H1 (cell line): ENCODE measurements around the gene INPP5A. TPM values are rescaled to one million over a fixed set of nuclear protein-coding genes. Genes with fewer than 3 reads are reported as not detected.

Experiments
- CHD1 ChIP-seq: IDR thresholded peaks from 2 replicates; pipeline ENCODE4 v1.6.1; 2012; ENCODE audit warnings: low read depth, low read length, improper control_type of control experiment
- CTBP2 ChIP-seq: IDR thresholded peaks from 2 replicates; pipeline ENCODE4 v1.7.0; 2011; ENCODE audit warnings: borderline replicate concordance, mild to moderate bottlenecking, moderate library complexity, mixed read lengths, low read length; ENCODE audit not compliant: insufficient read depth, insufficient read length
- JUN ChIP-seq: IDR thresholded peaks from 2 replicates; pipeline ENCODE4 v1.6.1; 2011; ENCODE audit warnings: low read depth, mild to moderate bottlenecking, improper control_type of control experiment, low read length
- JUND ChIP-seq: IDR thresholded peaks from 2 replicates; pipeline ENCODE4 v1.6.1; 2011; ENCODE audit warnings: mild to moderate bottlenecking, improper control_type of control experiment, low read length
- RBBP5 ChIP-seq: IDR thresholded peaks from 2 replicates; pipeline ENCODE4 v1.7.1; 2012; ENCODE audit warnings: low read depth, mild to moderate bottlenecking, inconsistent platforms, low read length, moderate library complexity, borderline replicate concordance
- SAP30 ChIP-seq: fragments of 300-600 bp; sonication (generic); IDR thresholded peaks from 2 replicates; pipeline ENCODE4 v1.7.1; 2012; ENCODE audit warnings: low read length, moderate library complexity, mild to moderate bottlenecking, inconsistent platforms; ENCODE audit not compliant: insufficient read depth, insufficient replicate concordance
- TAF1 ChIP-seq: IDR thresholded peaks from 2 replicates; pipeline ENCODE4 v1.6.1; 2011; ENCODE audit warnings: mild to moderate bottlenecking, low read depth, low read length
- TCF12 ChIP-seq: IDR thresholded peaks from 2 replicates; pipeline ENCODE4 v1.6.1; 2011; ENCODE audit warnings: low read depth, mild to moderate bottlenecking, low read length
- polyA plus RNA-seq, 7 experiments: library from polyadenylated mRNA; depleted of rRNA in 3 of 7; stranded (reverse) in 5 of 7; unstranded in 2 of 7; fragments of >200 nt in 5 of 7; fragments of 200-250 nt in 2 of 7; gene quantifications; 1 replicate in 5 of 7; 2 replicates in 1 of 7; 4 replicates in 1 of 7; pipeline versions ENCODE4 v1.2.1 to v1.2.3, GENCODE V29; 2011 to 2013; ENCODE audit warnings: missing spikeins in 2 of 7, mixed read lengths in 2 of 7
- total RNA-seq: library from RNA; stranded (reverse); fragmentation: NEBNext Ultra II Directional; extraction: Animal tissue kit (Norgen Biotek cat#: 25700); gene quantifications from 2 replicates; pipeline ENCODE4 v1.2.1, GENCODE V29; 2021
- TF ChIP-seq, protein P1 (sequence below): fragments of 300-600 bp; sonication (generic); IDR thresholded peaks from 2 replicates; pipeline ENCODE4 v1.7.1; 2012; ENCODE audit warnings: low read length, moderate library complexity, mild to moderate bottlenecking, inconsistent platforms; ENCODE audit not compliant: insufficient replicate concordance
- TF ChIP-seq, protein P2 (sequence below): IDR thresholded peaks from 2 replicates; pipeline ENCODE4 v1.6.1; 2012; ENCODE audit warnings: inconsistent platforms

The INPP5A gene
- total and polyA plus RNA-seq, 2 of the 8 experiments (the other 6 are each of a cell fraction or from before 2014, with no cell fraction given), result 19.7 to 27.5 TPM

DNA sequence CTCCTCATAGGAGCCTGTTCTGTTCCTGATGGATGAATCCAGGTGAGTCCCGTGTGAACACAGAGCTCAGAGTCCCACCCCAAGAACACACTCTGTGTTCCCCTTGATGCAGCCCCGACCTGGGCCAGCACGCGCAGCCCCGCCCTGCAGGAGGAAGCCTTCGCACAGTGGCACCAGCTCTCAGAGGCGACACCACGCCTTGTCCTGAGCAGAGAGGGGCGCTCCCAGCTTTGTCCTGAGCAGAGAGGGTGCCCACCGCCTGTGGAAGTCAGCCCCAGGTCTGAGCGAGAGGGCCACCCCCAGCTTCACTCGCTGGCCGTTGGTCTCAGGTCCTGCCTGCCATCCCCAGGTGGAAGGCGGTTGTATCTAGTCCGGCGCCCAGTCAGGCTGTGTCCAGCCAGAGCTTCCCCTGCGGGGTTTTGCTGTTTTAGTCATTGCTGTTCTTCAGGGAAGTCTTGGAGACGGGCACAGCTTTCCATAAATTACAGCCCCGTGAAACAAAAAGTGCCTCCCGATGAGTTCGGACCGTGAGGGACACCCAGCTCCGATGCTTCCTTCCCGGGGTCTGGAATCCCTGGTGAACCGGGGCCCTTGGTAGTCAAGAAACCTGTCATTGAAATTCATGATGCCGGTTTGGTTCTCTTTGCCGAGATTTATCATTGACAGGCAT lies 204.7 kb downstream of the INPP5A start (continued):
- TF ChIP-seq, protein P1, sequence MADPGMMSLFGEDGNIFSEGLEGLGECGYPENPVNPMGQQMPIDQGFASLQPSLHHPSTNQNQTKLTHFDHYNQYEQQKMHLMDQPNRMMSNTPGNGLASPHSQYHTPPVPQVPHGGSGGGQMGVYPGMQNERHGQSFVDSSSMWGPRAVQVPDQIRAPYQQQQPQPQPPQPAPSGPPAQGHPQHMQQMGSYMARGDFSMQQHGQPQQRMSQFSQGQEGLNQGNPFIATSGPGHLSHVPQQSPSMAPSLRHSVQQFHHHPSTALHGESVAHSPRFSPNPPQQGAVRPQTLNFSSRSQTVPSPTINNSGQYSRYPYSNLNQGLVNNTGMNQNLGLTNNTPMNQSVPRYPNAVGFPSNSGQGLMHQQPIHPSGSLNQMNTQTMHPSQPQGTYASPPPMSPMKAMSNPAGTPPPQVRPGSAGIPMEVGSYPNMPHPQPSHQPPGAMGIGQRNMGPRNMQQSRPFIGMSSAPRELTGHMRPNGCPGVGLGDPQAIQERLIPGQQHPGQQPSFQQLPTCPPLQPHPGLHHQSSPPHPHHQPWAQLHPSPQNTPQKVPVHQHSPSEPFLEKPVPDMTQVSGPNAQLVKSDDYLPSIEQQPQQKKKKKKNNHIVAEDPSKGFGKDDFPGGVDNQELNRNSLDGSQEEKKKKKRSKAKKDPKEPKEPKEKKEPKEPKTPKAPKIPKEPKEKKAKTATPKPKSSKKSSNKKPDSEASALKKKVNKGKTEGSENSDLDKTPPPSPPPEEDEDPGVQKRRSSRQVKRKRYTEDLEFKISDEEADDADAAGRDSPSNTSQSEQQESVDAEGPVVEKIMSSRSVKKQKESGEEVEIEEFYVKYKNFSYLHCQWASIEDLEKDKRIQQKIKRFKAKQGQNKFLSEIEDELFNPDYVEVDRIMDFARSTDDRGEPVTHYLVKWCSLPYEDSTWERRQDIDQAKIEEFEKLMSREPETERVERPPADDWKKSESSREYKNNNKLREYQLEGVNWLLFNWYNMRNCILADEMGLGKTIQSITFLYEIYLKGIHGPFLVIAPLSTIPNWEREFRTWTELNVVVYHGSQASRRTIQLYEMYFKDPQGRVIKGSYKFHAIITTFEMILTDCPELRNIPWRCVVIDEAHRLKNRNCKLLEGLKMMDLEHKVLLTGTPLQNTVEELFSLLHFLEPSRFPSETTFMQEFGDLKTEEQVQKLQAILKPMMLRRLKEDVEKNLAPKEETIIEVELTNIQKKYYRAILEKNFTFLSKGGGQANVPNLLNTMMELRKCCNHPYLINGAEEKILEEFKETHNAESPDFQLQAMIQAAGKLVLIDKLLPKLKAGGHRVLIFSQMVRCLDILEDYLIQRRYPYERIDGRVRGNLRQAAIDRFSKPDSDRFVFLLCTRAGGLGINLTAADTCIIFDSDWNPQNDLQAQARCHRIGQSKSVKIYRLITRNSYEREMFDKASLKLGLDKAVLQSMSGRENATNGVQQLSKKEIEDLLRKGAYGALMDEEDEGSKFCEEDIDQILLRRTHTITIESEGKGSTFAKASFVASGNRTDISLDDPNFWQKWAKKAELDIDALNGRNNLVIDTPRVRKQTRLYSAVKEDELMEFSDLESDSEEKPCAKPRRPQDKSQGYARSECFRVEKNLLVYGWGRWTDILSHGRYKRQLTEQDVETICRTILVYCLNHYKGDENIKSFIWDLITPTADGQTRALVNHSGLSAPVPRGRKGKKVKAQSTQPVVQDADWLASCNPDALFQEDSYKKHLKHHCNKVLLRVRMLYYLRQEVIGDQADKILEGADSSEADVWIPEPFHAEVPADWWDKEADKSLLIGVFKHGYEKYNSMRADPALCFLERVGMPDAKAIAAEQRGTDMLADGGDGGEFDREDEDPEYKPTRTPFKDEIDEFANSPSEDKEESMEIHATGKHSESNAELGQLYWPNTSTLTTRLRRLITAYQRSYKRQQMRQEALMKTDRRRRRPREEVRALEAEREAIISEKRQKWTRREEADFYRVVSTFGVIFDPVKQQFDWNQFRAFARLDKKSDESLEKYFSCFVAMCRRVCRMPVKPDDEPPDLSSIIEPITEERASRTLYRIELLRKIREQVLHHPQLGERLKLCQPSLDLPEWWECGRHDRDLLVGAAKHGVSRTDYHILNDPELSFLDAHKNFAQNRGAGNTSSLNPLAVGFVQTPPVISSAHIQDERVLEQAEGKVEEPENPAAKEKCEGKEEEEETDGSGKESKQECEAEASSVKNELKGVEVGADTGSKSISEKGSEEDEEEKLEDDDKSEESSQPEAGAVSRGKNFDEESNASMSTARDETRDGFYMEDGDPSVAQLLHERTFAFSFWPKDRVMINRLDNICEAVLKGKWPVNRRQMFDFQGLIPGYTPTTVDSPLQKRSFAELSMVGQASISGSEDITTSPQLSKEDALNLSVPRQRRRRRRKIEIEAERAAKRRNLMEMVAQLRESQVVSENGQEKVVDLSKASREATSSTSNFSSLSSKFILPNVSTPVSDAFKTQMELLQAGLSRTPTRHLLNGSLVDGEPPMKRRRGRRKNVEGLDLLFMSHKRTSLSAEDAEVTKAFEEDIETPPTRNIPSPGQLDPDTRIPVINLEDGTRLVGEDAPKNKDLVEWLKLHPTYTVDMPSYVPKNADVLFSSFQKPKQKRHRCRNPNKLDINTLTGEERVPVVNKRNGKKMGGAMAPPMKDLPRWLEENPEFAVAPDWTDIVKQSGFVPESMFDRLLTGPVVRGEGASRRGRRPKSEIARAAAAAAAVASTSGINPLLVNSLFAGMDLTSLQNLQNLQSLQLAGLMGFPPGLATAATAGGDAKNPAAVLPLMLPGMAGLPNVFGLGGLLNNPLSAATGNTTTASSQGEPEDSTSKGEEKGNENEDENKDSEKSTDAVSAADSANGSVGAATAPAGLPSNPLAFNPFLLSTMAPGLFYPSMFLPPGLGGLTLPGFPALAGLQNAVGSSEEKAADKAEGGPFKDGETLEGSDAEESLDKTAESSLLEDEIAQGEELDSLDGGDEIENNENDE, result no peak
- TF ChIP-seq JUN (no peak), JUND (no peak), RBBP5 (no peak), CHD1 (no peak), TAF1 (no peak), CTBP2 (no peak), TCF12 (no peak), SAP30 (no peak)
- TF ChIP-seq, protein P2, sequence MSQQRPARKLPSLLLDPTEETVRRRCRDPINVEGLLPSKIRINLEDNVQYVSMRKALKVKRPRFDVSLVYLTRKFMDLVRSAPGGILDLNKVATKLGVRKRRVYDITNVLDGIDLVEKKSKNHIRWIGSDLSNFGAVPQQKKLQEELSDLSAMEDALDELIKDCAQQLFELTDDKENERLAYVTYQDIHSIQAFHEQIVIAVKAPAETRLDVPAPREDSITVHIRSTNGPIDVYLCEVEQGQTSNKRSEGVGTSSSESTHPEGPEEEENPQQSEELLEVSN, result no peak
